ENCODE data around the gene NF1.

NF1 gene

DNA sequence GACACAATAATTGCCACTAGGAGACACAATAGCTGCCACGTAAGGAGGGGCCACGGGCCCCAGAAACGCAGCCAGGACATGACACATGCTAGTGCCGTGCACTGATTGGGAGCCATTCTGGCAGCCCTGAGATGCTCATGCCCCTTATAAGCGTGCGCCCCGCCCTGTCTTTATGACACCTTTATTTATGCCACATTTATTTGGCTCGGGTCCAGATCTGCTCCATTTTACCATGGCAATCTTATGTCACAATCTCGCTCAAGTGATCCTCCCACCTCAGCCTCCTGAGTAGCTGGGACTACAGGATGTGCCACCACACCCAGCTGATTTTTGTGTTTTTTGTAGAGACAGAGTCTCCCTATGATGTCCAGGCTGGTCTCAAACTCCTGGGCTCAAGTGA lies 43.8 kb upstream of the NF1 start:
- Histone ChIP-seq H3K27ac (ENCODE audit: low read length) (no peak overlapping the region), H2AFZ (ENCODE audit: low read depth, low read length) (no peak overlapping the region), H3K36me3 (replicated peaks; ENCODE audit: low read depth, low read length) (no peaks in the 10 kb centered on the region), H3K27me3 (ENCODE audit: low read depth, low read length) (no peaks in the 10 kb centered on the region), H3K9me3 (ENCODE audit: insufficient read depth, low read length) (no peaks in the 10 kb centered on the region), H3K4me2 (ENCODE audit: low read length) (no peak overlapping the region), H4K20me1 (ENCODE audit: insufficient read depth, low read length) (no peaks in the 10 kb centered on the region), H3K4me3 (ENCODE audit: low read length) (no peak overlapping the region), H3K4me1 (ENCODE audit: low read length) (peaks cover 9% of the 10 kb centered on the region), H3K9ac (ENCODE audit: low read length) (no peak overlapping the region), H3K79me2 (ENCODE audit: low read length) (no peaks in the 10 kb centered on the region)
- TF ChIP-seq, protein P1, sequence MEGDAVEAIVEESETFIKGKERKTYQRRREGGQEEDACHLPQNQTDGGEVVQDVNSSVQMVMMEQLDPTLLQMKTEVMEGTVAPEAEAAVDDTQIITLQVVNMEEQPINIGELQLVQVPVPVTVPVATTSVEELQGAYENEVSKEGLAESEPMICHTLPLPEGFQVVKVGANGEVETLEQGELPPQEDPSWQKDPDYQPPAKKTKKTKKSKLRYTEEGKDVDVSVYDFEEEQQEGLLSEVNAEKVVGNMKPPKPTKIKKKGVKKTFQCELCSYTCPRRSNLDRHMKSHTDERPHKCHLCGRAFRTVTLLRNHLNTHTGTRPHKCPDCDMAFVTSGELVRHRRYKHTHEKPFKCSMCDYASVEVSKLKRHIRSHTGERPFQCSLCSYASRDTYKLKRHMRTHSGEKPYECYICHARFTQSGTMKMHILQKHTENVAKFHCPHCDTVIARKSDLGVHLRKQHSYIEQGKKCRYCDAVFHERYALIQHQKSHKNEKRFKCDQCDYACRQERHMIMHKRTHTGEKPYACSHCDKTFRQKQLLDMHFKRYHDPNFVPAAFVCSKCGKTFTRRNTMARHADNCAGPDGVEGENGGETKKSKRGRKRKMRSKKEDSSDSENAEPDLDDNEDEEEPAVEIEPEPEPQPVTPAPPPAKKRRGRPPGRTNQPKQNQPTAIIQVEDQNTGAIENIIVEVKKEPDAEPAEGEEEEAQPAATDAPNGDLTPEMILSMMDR (IDR thresholded peaks at IDR 0.05; ENCODE audit: low read depth, low read length) = no peak
- no peak for TF ChIP-seq EZH2phosphoT487 (IDR thresholded peaks at IDR 0.05; ENCODE audit: low read depth)

DNA sequence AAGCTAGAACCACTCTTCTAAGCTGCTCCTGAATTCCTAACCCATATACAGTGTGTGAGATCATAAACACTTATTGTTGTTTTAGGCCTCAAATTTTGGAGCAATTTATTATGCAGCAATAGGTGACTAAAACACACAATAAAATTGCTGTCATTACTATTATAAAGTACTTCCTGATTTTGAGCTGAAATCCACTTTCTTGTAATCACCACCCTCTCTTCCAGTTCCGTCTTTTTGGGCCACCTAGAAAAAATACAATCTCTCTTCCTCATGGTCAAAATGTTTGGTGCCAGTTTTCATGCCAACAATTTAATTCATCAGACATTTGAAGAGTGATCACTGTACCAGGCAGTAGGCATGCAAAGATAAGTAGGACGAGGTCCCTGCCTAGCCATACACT lies 43.3 kb upstream of the NF1 start:
- H3K4me2 ChIP-seq (ENCODE audit: low read length) = no peak overlapping the region
- H4K20me1 ChIP-seq (ENCODE audit: insufficient read depth, low read length) = no peaks in the 10 kb centered on the region
- no peak overlapping the region for H3K4me3 ChIP-seq (ENCODE audit: low read length)
- H3K9ac ChIP-seq (ENCODE audit: low read length) = no peak overlapping the region
- H2AFZ ChIP-seq (ENCODE audit: low read depth, low read length) = peak overlapping the region; percentile 30; the same call in 1 of the 2 replicates
- no peak overlapping the region for H3K27ac ChIP-seq (ENCODE audit: low read length)
- no peaks in the 10 kb centered on the region for H3K27me3 ChIP-seq (ENCODE audit: low read depth, low read length)
- no peaks in the 10 kb centered on the region for H3K9me3 ChIP-seq (ENCODE audit: insufficient read depth, low read length)
- TF ChIP-seq, protein P1 (IDR thresholded peaks at IDR 0.05; ENCODE audit: low read depth, low read length) = no peak
- no peaks in the 10 kb centered on the region for H3K79me2 ChIP-seq (ENCODE audit: low read length)
- H3K4me1 ChIP-seq (ENCODE audit: low read length) = peaks cover 9% of the 10 kb centered on the region
- H3K36me3 ChIP-seq (replicated peaks; ENCODE audit: low read depth, low read length) = no peaks in the 10 kb centered on the region

DNA sequence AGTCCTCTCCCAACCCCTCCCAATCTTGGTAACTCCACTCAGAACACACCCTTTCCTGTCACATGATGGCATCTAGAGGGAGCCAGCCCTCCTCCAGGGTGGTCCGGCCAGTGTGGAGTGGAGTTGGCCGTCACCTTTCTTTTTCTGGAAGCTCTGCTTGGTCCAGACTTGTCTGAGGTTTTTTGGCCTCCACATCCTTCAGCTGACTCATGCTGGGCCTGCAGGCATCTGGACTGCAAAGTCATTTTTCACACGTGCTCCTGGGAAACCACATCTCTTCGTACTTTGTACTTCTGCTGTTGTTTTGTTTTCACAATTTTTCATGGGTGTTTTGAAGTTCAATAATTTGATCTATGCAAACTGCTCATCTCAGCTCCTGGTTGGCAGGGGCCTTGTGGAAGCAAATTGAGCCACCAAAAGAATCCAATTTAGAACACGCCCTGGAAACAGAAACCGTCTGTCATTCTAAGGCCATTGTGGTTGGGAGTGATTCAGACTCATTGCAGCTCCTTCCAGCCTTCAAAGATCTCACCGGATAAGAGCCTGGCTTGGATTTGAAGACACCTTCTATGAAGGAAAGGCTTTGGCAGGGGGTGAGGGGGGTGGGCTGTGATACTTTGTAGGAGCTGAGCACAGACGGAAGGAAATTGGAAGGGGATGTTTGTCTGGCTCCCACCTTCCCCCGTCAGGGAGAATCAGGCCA lies 42.4 kb upstream of the NF1 start:
- no peak overlapping the region for H2AFZ ChIP-seq (ENCODE audit: low read depth, low read length)
- H3K27ac ChIP-seq (ENCODE audit: low read length) = no peak overlapping the region
- no peak overlapping the region for H3K9ac ChIP-seq (ENCODE audit: low read length)

DNA sequence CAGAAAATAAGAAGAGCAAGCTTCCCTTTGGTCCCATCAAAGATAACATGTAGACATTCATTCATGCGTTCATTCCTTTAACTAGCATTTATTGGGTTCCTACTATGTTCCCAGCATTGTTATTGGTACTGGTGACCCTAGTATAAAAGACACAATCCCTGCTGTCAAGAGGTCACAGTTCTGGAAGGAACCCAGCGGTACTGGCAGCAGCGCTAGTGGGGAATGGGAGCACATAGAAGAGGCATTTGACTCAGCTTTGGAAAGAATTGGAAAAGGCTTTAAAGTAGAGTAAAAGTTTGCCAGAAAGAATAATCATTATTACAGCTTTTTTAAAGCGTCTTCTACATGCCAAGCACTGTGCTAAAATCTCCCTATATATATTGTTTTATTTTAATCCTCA lies 41.7 kb upstream of the NF1 start:
- TF ChIP-seq, protein P1 (IDR thresholded peaks at IDR 0.05; ENCODE audit: low read depth, low read length) = no peak
- TF ChIP-seq EZH2phosphoT487 (IDR thresholded peaks at IDR 0.05; ENCODE audit: low read depth) = no peak
- H3K27ac ChIP-seq (ENCODE audit: low read length) = no peak overlapping the region
- no peak overlapping the region for H2AFZ ChIP-seq (ENCODE audit: low read depth, low read length)
- H3K27me3 ChIP-seq (ENCODE audit: low read depth, low read length) = no peaks in the 10 kb centered on the region
- H4K20me1 ChIP-seq (ENCODE audit: insufficient read depth, low read length) = no peaks in the 10 kb centered on the region
- no peaks in the 10 kb centered on the region for H3K9me3 ChIP-seq (ENCODE audit: insufficient read depth, low read length)
- H3K4me2 ChIP-seq (ENCODE audit: low read length) = no peak overlapping the region
- no peaks in the 10 kb centered on the region for H3K79me2 ChIP-seq (ENCODE audit: low read length)
- H3K36me3 ChIP-seq (replicated peaks; ENCODE audit: low read depth, low read length) = no peaks in the 10 kb centered on the region
- H3K4me1 ChIP-seq (ENCODE audit: low read length) = peaks cover 9% of the 10 kb centered on the region
- no peak overlapping the region for H3K9ac ChIP-seq (ENCODE audit: low read length)
- H3K4me3 ChIP-seq (ENCODE audit: low read length) = no peak overlapping the region

More for the DNA sequence above, 42.4 kb upstream of the NF1 start:
- no peaks in the 10 kb centered on the region for H3K9me3 ChIP-seq (ENCODE audit: insufficient read depth, low read length)
- no peaks in the 10 kb centered on the region for H3K79me2 ChIP-seq (ENCODE audit: low read length)
- no peak overlapping the region for H3K4me3 ChIP-seq (ENCODE audit: low read length)
- H4K20me1 ChIP-seq (ENCODE audit: insufficient read depth, low read length) = no peaks in the 10 kb centered on the region
- H3K4me1 ChIP-seq (ENCODE audit: low read length) = peaks cover 9% of the 10 kb centered on the region
- H3K4me2 ChIP-seq (ENCODE audit: low read length) = no peak overlapping the region
- H3K36me3 ChIP-seq (replicated peaks; ENCODE audit: low read depth, low read length) = no peaks in the 10 kb centered on the region
- H3K27me3 ChIP-seq (ENCODE audit: low read depth, low read length) = no peaks in the 10 kb centered on the region
- TF ChIP-seq, protein P1 (IDR thresholded peaks at IDR 0.05; ENCODE audit: low read depth, low read length) = no peak
- TF ChIP-seq EZH2phosphoT487 (IDR thresholded peaks at IDR 0.05; ENCODE audit: low read depth) = no peak

All from OCI-LY3 (cell line).